Fibroblast of lung (primary cell): ENCODE results near the gene POLR1G.
"Not testable (repeated sequence)": the region's sequence is repeated elsewhere in the genome, so short reads cannot be mapped to it uniquely, and the experiment has no call there.

Experiments
- CTCF ChIP-seq, 2 donors: IDR thresholded peaks in 1 of 2; conservative IDR thresholded peaks in 1 of 2; 1 replicate in 1 of 2; 2 replicates in 1 of 2; pipeline ENCODE4 v1.5.1; 2011 to 2012; ENCODE audit warnings: low read length in 2 of 2, control low read depth in 1 of 2, inconsistent platforms in 1 of 2, low read depth in 1 of 2, mild to moderate bottlenecking in 1 of 2
- EZH2 ChIP-seq: IDR thresholded peaks from 2 replicates; pipeline ENCODE4 v1.5.1; 2012; ENCODE audit warnings: low read length, control low read depth, mild to moderate bottlenecking; ENCODE audit errors: missing control alignments

GRCh38 chr19:45432543-45432942, 26.1 kb downstream of the POLR1G start:
- not testable (repeated sequence) for TF ChIP-seq CTCF (conservative IDR thresholded peaks at IDR 0.05 in 1 of 2, IDR thresholded peaks at IDR 0.05 in 1 of 2; ENCODE audit: low read depth in 1 of 2, low read length in 2 of 2); EZH2
